ENCODE measurements around the gene ABCC4.

The ABCC4 gene

GRCh38 chr13:95099541-95099940 lies 201.7 kb downstream of the ABCC4 start:
- TF ChIP-seq CTCF (IDR thresholded peaks at IDR 0.05; ENCODE audit: insufficient read depth, missing control alignments): no peak
- no peak for DNase-seq (ENCODE audit: insufficient read length, low spot score)
- no peak for FAIRE-seq

- TF ChIP-seq CTCF (IDR thresholded peaks at IDR 0.05; ENCODE audit: insufficient read depth, missing control alignments): no peak
- FAIRE-seq (no peak), DNase-seq (ENCODE audit: insufficient read length, low spot score) (no peak)
Measured at GRCh38 chr13:95098916-95099315, 202.3 kb downstream of the ABCC4 start.

GRCh38 chr13:95091755-95092154 lies 209.5 kb downstream of the ABCC4 start:
- TF ChIP-seq CTCF (IDR thresholded peaks at IDR 0.05; ENCODE audit: insufficient read depth, missing control alignments): no peak
- no peak for FAIRE-seq
- no peak for DNase-seq (ENCODE audit: insufficient read length, low spot score)

GRCh38 chr13:95087746-95088305 lies 213.4 kb downstream of the ABCC4 start:
- no peak for TF ChIP-seq CTCF (IDR thresholded peaks at IDR 0.05; ENCODE audit: insufficient read depth, missing control alignments)
- no peak for FAIRE-seq
- no peak for DNase-seq (ENCODE audit: insufficient read length, low spot score)

GRCh38 chr13:95086761-95087160 lies 214.5 kb downstream of the ABCC4 start:
- FAIRE-seq (peak; percentile 96), DNase-seq (ENCODE audit: insufficient read length, low spot score) (peak; percentile 26)
- no peak for TF ChIP-seq CTCF (IDR thresholded peaks at IDR 0.05; ENCODE audit: insufficient read depth, missing control alignments)

- FAIRE-seq (no peak), DNase-seq (ENCODE audit: insufficient read length, low spot score) (no peak)
- no peak for TF ChIP-seq CTCF (IDR thresholded peaks at IDR 0.05; ENCODE audit: insufficient read depth, missing control alignments)
Measured at GRCh38 chr13:95083758-95084157, 217.5 kb downstream of the ABCC4 start.

- DNase-seq (ENCODE audit: insufficient read length, low spot score) (no peak), FAIRE-seq (no peak)
- no peak for TF ChIP-seq CTCF (IDR thresholded peaks at IDR 0.05; ENCODE audit: insufficient read depth, missing control alignments)
Measured at GRCh38 chr13:95083066-95083465, 218.2 kb downstream of the ABCC4 start.
